ENCODE results near the gene CEP192. TPM values are rescaled to one million over a fixed set of nuclear protein-coding genes. Genes with fewer than 3 reads are reported as not detected.

Gene CEP192
- total RNA-seq, 4 donors from 2014 or later, result 35.3 to 80.3 (median 66.6) TPM

- no peaks in the 10 kb centered on the region for H3K27me3 ChIP-seq
- H3K4me1 ChIP-seq, result no peaks in the 10 kb centered on the region
- H3K4me3 ChIP-seq, result no peak overlapping the region
- intact Hi-C loops (cut with DNase I; ENCODE audit: low total_unique reads), result no loop called here
- no peak for TF ChIP-seq CTCF (IDR thresholded peaks at IDR 0.05)
- TF ChIP-seq POLR2A (IDR thresholded peaks at IDR 0.05), result no peak
- no peak overlapping the region for H3K27ac ChIP-seq
- H3K36me3 ChIP-seq, result no peaks in the 10 kb centered on the region
- no peaks in the 10 kb centered on the region for H3K9me3 ChIP-seq
- no peak for DNase-seq
Observed at GRCh38 chr18:13043066-13043465, 51.9 kb downstream of the CEP192 start.

DNA sequence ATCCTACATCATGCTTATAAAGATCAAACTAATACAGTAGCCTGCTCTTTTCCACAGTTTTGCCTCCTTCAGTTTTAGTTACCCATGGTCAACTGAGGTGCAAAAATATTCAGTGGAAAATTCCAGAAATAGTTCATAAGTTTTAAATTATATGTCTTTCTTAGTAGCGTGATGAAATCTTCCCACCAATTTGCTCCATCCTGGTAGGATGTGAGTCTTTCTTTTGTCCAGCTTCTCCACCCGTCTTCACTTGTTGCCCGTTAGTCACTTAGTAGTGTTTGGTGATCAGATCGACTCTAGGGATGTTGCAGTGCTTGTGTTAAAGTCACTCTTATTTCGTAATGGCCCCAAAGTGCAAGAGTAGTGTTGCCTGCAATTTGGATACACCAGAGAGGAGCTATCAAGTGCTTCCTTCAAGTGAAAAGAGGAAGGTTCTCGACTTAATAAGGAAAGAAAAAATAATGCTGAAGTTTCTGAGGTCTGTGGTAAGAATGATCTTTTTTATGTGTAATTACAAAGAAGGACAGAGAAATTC lies 57.0 kb downstream of the CEP192 start:
- no peak overlapping the region for H3K4me3 ChIP-seq
- intact Hi-C loops (cut with DNase I; ENCODE audit: low total_unique reads), result no loop called here
- no peaks in the 10 kb centered on the region for H3K36me3 ChIP-seq
- DNase-seq, result no peak
- TF ChIP-seq CTCF (IDR thresholded peaks at IDR 0.05), result no peak
- TF ChIP-seq POLR2A (IDR thresholded peaks at IDR 0.05), result no peak
- H3K27ac ChIP-seq, result no peak overlapping the region
- H3K27me3 ChIP-seq, result no peaks in the 10 kb centered on the region
- no peaks in the 10 kb centered on the region for H3K9me3 ChIP-seq
- no peaks in the 10 kb centered on the region for H3K4me1 ChIP-seq

GRCh38 chr18:13051159-13051558 lies 60.0 kb downstream of the CEP192 start:
- intact Hi-C loops (cut with DNase I; ENCODE audit: low total_unique reads), result no loop called here
- Histone ChIP-seq H3K36me3 (no peaks in the 10 kb centered on the region), H3K27ac (no peak overlapping the region), H3K27me3 (no peaks in the 10 kb centered on the region), H3K4me3 (no peak overlapping the region), H3K9me3 (no peaks in the 10 kb centered on the region), H3K4me1 (no peaks in the 10 kb centered on the region)
- TF ChIP-seq CTCF (IDR thresholded peaks at IDR 0.05) (no peak), POLR2A (IDR thresholded peaks at IDR 0.05) (no peak)
- no peak for DNase-seq

- no peaks in the 10 kb centered on the region for H3K4me1 ChIP-seq
- TF ChIP-seq CTCF (IDR thresholded peaks at IDR 0.05) (no peak), POLR2A (IDR thresholded peaks at IDR 0.05) (no peak)
- no peak for DNase-seq
- H3K27me3 ChIP-seq, result no peaks in the 10 kb centered on the region
- intact Hi-C loops (cut with DNase I; ENCODE audit: low total_unique reads), result no loop called here
- no peak overlapping the region for H3K4me3 ChIP-seq
- no peaks in the 10 kb centered on the region for H3K36me3 ChIP-seq
- H3K9me3 ChIP-seq, result no peaks in the 10 kb centered on the region
- no peak overlapping the region for H3K27ac ChIP-seq
Observed at GRCh38 chr18:13051950-13052349, 60.8 kb downstream of the CEP192 start.

DNA sequence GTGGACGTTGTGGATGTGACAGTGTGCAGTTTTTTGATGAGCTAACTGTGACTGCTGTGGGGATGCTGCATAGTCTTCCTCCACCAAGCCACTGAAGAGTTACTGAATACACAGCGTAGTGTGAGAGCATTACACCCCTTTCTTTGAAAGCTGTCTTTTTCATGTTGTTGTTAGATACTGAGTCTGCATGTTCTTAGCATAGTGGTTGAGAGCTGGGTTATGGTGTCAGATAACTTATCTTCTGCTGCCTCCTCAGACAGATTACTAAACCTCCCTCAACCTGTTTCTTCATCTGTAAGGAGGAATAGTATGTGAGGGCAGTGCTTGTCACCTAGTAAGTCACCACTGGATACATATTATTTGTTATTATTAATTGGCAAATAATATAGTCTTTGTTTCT lies 63.2 kb downstream of the CEP192 start:
- DNase-seq, result no peak
- Histone ChIP-seq H3K4me3 (no peak overlapping the region), H3K36me3 (no peaks in the 10 kb centered on the region), H3K9me3 (no peaks in the 10 kb centered on the region), H3K27me3 (no peaks in the 10 kb centered on the region), H3K27ac (no peak overlapping the region), H3K4me1 (no peaks in the 10 kb centered on the region)
- TF ChIP-seq POLR2A (IDR thresholded peaks at IDR 0.05) (no peak), CTCF (IDR thresholded peaks at IDR 0.05) (no peak)
- intact Hi-C loops (cut with DNase I; ENCODE audit: low total_unique reads), result no loop called here

Measured in uterus (tissue), 4 donors.